ENCODE data around the gene ADISSP.

ADISSP gene

GRCh38 chr20:3735768-3736167 lies 31.8 kb downstream of the ADISSP start:
- no peak for DNase-seq

- DNase-seq, result no peak
Observed at GRCh38 chr20:3734111-3734843, 33.3 kb downstream of the ADISSP start.

GRCh38 chr20:3733119-3733995 lies 34.2 kb downstream of the ADISSP start:
- no peak for DNase-seq

- no peak for DNase-seq
Observed at GRCh38 chr20:3732327-3733118, 35.0 kb downstream of the ADISSP start, which contains the start of gene HSPA12B. Gene HSPA12B, plus strand, starts transcription at chr20:3732685. Its CDS starts 5,990 bp downstream, at chr20:3738675.

GRCh38 chr20:3731944-3732326 lies 35.6 kb downstream of the ADISSP start:
- no peak for DNase-seq

- no peak for DNase-seq
Observed at GRCh38 chr20:3730803-3731672, 36.5 kb downstream of the ADISSP start.

- DNase-seq, result no peak
Observed at GRCh38 chr20:3729811-3730540, 37.6 kb downstream of the ADISSP start.

GRCh38 chr20:3729378-3729777 lies 38.2 kb downstream of the ADISSP start:
- no peak for DNase-seq

- no peak for DNase-seq
Observed at GRCh38 chr20:3728876-3729275, 38.7 kb downstream of the ADISSP start.

GRCh38 chr20:3728354-3728753 lies 39.2 kb downstream of the ADISSP start:
- DNase-seq, result no peak

- no peak for DNase-seq
Observed at GRCh38 chr20:3727401-3728021, 40.0 kb downstream of the ADISSP start.

GRCh38 chr20:3724356-3724755 lies 43.2 kb downstream of the ADISSP start:
- no peak for DNase-seq

- no peak for DNase-seq
Observed at GRCh38 chr20:3723284-3723683, 44.3 kb downstream of the ADISSP start.

GRCh38 chr20:3721912-3722311 lies 45.6 kb downstream of the ADISSP start:
- no peak for DNase-seq

- no peak for DNase-seq
Observed at GRCh38 chr20:3720626-3721025, 46.9 kb downstream of the ADISSP start.

- no peak for DNase-seq
Observed at GRCh38 chr20:3720068-3720467, 47.5 kb downstream of the ADISSP start.

- DNase-seq, result no peak
Observed at GRCh38 chr20:3719046-3719445, 48.5 kb downstream of the ADISSP start.

GRCh38 chr20:3716195-3716834 lies 51.2 kb downstream of the ADISSP start:
- DNase-seq, result no peak

- no peak for DNase-seq
Observed at GRCh38 chr20:3714092-3714491, 53.5 kb downstream of the ADISSP start.

GRCh38 chr20:3712279-3712873 lies 55.2 kb downstream of the ADISSP start, which contains the start of gene SIGLEC1:
Gene SIGLEC1, minus strand, starts transcription at chr20:3712600. Its CDS starts 5,472 bp downstream, at chr20:3707128.
- DNase-seq, result no peak
